ENCODE measurements around the gene CUEDC2. TPM values are rescaled to one million over a fixed set of nuclear protein-coding genes. Genes with fewer than 3 reads are reported as not detected.

CUEDC2 gene
- polyA plus RNA-seq, 1 donor from 2014 or later: 169 TPM

DNA sequence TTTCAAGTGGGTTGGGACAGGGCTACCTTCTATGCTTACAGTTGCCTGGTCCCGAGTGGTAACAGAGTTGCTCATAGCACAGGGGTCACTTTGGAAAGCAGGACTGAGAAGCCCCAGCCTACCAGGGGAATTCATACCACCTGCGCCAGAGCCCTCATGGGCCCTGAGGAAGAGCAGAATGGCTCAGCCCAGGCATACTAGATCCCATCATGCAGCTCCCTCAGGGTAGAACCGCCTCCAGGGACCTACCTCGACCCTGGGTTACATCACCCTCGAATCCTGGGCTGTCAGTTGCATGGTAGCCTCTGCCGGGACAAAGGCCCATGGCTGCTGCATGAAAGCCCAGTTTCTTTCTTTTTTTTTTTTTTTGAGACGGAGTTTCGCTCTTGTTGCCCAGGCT lies 2.9 kb downstream of the CUEDC2 start:
- Histone ChIP-seq H3K27ac (ENCODE audit: low read length) (no peak overlapping the region), H3K9me2 (ENCODE audit: insufficient read depth, low read length) (no peaks in the 10 kb centered on the region), H3K4me2 (ENCODE audit: low read length) (no peak overlapping the region), H3F3A (ENCODE audit: insufficient read depth, low read length, poor library complexity, severe bottlenecking) (no peaks in the 10 kb centered on the region), H3K79me2 (replicated peaks; ENCODE audit: insufficient read depth, low read length) (peaks cover 10% of the 10 kb centered on the region), H3K9ac (ENCODE audit: low read length) (no peak overlapping the region), H3K9me3 (ENCODE audit: low read length) (no peaks in the 10 kb centered on the region), H4K20me1 (ENCODE audit: insufficient read depth) (no peaks in the 10 kb centered on the region), H3K4me3 (ENCODE audit: low read length) (no peak overlapping the region), H2AFZ (ENCODE audit: low read depth, low read length) (no peak overlapping the region), H3K27me3 (ENCODE audit: insufficient read depth, low read depth, low read length) (peaks cover 3% of the 10 kb centered on the region), H3K36me3 (ENCODE audit: insufficient read depth, low read length) (no peaks in the 10 kb centered on the region)
- no peak for TF ChIP-seq MXI1 (conservative IDR thresholded peaks at IDR 0.05; ENCODE audit: poor library complexity, severe bottlenecking)
- no peak for TF ChIP-seq RAD21 (conservative IDR thresholded peaks at IDR 0.05)
- no peak for TF ChIP-seq TAF1 (IDR thresholded peaks at IDR 0.05; ENCODE audit: low read depth)
- no peak for TF ChIP-seq REST (IDR thresholded peaks at IDR 0.05; ENCODE audit: borderline replicate concordance)
- no peak for TF ChIP-seq EZH2 (IDR thresholded peaks at IDR 0.05; ENCODE audit: borderline replicate concordance, insufficient read depth, low read length, poor library complexity, severe bottlenecking)
- no peak for TF ChIP-seq POLR2AphosphoS5 (IDR thresholded peaks at IDR 0.05)
- no peak for TF ChIP-seq SMC3 (conservative IDR thresholded peaks at IDR 0.05; ENCODE audit: poor library complexity)
- no peak for TF ChIP-seq EP300 (conservative IDR thresholded peaks at IDR 0.05; ENCODE audit: poor library complexity, severe bottlenecking)
- TF ChIP-seq CTCF (IDR thresholded peaks at IDR 0.05; ENCODE audit: poor library complexity, severe bottlenecking): no peak

GRCh38 chr10:102426803-102427287 lies 5.5 kb downstream of the CUEDC2 start:
- no peaks in the 10 kb centered on the region for H3K9me2 ChIP-seq (ENCODE audit: insufficient read depth, low read length)
- no peak overlapping the region for H3K4me2 ChIP-seq (ENCODE audit: low read length)
- no peaks in the 10 kb centered on the region for H3F3A ChIP-seq (ENCODE audit: insufficient read depth, low read length, poor library complexity, severe bottlenecking)
- no peaks in the 10 kb centered on the region for H3K27me3 ChIP-seq (ENCODE audit: insufficient read depth, low read depth, low read length)
- peaks cover 6% of the 10 kb centered on the region for H3K79me2 ChIP-seq (replicated peaks; ENCODE audit: insufficient read depth, low read length)
- no peaks in the 10 kb centered on the region for H3K9me3 ChIP-seq (ENCODE audit: low read length)
- no peaks in the 10 kb centered on the region for H4K20me1 ChIP-seq (ENCODE audit: insufficient read depth)
- H3K27ac ChIP-seq (ENCODE audit: low read length): no peak overlapping the region
- no peak for TF ChIP-seq CTCF (IDR thresholded peaks at IDR 0.05; ENCODE audit: poor library complexity, severe bottlenecking)
- TF ChIP-seq EP300 (conservative IDR thresholded peaks at IDR 0.05; ENCODE audit: poor library complexity, severe bottlenecking): no peak
- TF ChIP-seq REST (IDR thresholded peaks at IDR 0.05; ENCODE audit: borderline replicate concordance): no peak
- no peak for TF ChIP-seq EZH2 (IDR thresholded peaks at IDR 0.05; ENCODE audit: borderline replicate concordance, insufficient read depth, low read length, poor library complexity, severe bottlenecking)
- TF ChIP-seq RAD21 (conservative IDR thresholded peaks at IDR 0.05): no peak
- TF ChIP-seq SMC3 (conservative IDR thresholded peaks at IDR 0.05; ENCODE audit: poor library complexity): no peak
- TF ChIP-seq MXI1 (conservative IDR thresholded peaks at IDR 0.05; ENCODE audit: poor library complexity, severe bottlenecking): no peak
- no peak for TF ChIP-seq POLR2AphosphoS5 (IDR thresholded peaks at IDR 0.05)
- no peak for TF ChIP-seq TAF1 (IDR thresholded peaks at IDR 0.05; ENCODE audit: low read depth)
- no peak overlapping the region for H3K4me3 ChIP-seq (ENCODE audit: low read length)
- H2AFZ ChIP-seq (ENCODE audit: low read depth, low read length): no peak overlapping the region
- no peak overlapping the region for H3K9ac ChIP-seq (ENCODE audit: low read length)
- no peaks in the 10 kb centered on the region for H3K36me3 ChIP-seq (ENCODE audit: insufficient read depth, low read length)

Measured in neural cell (in vitro differentiated cells).